Stimulated activated CD4-positive, alpha-beta T cell treated with anti-CD3 and anti-CD28 coated beads, Interleukin-4, amount 100 ng/mL, for 48 hours (primary cell): Measurements from ENCODE around the gene NRBF2.
"Not testable (repeated sequence)": the region's sequence is repeated elsewhere in the genome, so short reads cannot be mapped to it uniquely, and the experiment has no call there.

Experiments used
- DNase-seq, 2 donors: peaks; one replicate each; pipeline ENCODE4 v3.0.0-alpha.2; 2020; ENCODE audit warnings: low read depth in 2 of 2

The NRBF2 gene

DNA sequence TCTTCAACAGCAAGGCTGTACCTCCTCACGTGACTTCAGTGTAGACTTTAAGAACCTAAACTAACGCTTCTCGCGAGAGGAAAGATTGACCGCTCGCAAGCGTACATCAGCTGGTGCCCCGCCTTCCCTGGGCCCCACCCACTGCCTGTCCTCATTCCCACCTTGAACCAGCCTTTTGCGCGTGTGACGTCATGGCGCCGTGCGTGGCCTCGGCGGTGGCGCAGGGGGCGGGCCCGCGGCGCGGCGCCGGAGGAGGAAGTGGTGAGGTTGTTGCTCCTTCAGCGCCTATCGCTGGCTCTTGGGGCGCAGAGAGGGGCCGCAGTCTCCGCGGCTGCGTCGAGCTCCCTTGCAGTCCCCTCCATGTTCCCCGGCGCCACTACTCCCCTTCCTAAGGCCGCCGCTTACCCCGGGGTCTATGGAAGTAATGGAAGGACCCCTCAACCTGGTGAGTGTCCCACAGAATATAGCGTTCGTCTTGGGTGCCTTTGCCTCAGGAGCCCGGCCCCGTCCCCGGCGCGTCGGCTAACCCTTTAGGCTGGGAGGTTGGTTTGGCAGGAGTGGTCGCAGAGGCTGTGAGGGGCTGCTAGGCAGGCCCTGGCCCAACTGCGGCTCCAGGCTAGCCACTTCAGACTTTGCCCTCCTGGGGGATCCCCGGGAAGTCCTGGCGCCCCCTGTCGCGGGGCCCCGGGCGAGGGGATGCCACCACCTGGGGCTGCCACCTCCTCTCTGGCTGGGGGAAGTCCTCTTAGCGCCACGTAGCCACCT lies at the start of gene NRBF2:
NRBF2 (plus strand) TSS at position 273 of the 765 bp plus-strand sequence; CDS start at position 416, 143 bp downstream.
- peak; percentile 96 to 97 for DNase-seq

DNA sequence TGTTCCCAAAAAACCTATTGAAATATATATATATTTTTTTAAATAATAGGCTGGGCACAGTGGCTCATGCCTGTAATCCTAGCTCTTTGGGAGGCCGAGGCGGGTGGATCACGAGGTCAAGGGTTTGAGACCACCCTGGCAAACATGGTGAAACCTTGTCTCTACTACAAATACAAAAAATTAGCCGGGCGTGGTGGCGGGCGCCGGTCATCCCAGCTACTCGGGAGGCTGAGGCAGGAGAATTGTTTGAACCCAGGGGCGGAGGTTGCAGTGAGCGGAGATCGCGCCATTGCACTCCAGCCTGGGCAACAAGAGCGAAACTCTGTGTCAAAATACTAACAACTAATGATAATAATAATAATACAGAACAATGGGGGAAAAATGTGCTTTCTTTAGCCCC lies 49.7 kb upstream of the NRBF2 start:
- DNase-seq = not testable (repeated sequence)

GRCh38 chr10:63083904-63084689 lies 49.0 kb upstream of the NRBF2 start:
- DNase-seq = peak; percentile 15 to 22

DNA sequence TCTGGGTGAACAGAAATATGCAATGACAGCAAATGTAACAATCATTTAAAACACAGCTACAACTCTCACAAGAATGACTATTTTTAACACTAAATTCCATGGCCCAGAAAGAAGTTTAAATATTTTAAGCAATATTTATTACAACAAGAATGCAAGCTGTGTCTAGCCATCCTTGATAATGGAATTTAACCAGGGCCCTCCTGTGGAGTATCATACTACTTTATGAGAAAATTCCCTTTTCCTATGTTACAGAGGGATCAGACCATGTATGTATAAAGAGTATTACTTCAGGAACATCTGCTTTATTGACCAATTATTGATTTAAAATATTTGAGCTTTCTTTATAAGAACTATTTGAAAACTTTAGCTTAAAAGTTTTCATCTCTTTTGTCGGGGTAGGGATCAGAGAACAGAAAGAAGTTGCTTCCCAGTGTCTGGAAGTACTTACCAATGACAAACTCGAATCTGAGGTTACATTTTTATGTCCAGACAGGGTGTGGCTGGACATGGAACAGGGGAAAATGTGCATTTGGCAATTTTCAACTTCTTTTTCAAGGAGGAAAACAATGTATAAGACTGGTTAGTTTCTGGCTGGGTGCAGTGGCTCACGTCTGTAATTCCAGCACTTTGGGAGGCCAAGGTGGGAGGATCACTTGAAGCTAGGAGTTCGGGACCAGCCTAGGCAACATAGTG lies 48.3 kb upstream of the NRBF2 start:
- no peak for DNase-seq

GRCh38 chr10:63093227-63093626 lies 39.9 kb upstream of the NRBF2 start:
- DNase-seq = no peak

GRCh38 chr10:63094405-63094804 lies 38.7 kb upstream of the NRBF2 start:
- DNase-seq = no peak

DNA sequence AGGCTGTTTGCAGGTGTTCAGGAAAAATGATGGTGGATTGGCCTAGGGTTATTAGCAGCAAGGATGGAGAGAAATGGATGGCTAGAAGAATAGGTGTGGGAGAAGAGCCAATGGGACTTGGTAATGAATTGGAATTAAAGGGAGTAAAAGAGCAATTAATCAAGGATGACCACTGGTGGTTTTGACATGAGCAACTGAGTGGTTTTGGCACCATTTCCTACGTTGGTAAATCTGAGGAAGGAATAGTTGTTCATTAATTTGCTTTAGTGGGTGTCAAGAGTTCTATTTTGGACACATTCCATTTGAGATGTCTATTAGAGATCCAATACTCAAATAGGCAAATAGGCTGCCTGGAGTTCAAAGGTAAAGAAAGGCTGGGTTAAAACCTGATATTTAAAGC lies 38.2 kb upstream of the NRBF2 start:
- no peak for DNase-seq

DNA sequence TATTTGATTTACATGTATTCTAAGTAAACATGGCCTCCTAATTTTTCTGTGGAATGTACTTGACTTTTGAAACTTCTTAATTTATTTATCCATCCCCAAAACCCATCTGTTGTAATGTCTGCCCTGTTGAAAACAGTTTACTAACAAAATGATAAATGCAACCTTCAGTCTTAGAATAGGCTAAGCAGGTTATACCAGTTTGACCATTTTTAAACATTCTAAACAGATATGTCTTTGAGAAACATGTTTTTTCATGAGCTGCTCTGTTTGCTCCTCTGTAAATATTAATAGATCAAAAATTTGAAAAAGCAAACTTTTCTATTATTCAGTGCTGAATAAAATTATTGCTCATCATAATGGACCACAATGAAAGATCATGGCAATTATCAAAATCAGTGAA lies 33.4 kb upstream of the NRBF2 start:
- DNase-seq = no peak

- not testable (repeated sequence) for DNase-seq
These were observed 32.0 kb upstream of the NRBF2 start for GRCh38 chr10:63101091-63101490.

DNA sequence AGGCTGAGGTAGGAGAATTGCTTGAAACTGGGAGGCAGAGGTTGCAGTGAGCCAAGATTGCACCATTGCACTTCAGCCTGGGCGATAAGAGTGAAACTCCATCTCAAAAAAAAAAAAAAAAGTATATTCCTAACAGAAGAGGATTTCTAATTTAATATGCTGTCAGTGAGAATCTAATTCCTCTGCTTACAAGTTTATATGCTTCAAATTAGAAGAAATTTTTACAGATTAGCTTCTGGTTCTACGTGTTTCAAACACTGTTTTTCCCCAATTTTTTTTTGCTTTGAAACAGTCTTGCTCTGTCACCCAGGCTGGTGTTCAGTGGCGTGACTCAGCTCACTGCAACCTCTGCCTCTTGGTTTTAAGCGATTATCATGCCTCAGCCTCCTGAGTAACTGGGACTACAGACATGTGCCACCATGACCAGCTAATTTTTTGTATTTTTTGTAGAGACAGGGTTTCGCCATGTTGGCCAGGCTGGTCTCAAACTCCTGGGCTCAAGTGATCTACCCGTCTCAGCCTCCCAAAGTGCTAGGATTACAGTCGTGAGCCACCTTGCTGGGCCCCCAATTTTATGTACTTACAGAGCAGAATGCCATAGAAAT lies 30.7 kb upstream of the NRBF2 start:
- not testable (repeated sequence) for DNase-seq

DNA sequence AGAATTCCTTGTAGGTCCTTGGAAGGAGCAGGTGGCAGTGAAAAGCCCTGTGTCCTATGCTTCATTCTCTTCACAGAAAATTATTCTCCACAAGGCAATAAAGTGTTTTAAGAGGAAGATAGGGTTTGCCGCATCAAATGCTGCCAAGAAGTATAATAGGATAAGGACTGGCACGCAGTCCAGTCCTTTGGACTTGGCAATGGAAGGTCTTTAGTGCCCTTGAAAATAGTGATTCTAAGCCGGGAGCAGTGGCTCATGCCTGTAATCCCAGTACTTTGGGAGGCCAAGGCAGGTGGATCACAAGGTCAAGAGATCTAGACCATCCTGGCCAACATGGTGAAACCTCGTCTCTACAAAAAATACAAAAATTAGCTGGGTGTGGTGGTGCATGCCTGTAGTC lies 29.9 kb upstream of the NRBF2 start:
- not testable (repeated sequence) for DNase-seq

DNA sequence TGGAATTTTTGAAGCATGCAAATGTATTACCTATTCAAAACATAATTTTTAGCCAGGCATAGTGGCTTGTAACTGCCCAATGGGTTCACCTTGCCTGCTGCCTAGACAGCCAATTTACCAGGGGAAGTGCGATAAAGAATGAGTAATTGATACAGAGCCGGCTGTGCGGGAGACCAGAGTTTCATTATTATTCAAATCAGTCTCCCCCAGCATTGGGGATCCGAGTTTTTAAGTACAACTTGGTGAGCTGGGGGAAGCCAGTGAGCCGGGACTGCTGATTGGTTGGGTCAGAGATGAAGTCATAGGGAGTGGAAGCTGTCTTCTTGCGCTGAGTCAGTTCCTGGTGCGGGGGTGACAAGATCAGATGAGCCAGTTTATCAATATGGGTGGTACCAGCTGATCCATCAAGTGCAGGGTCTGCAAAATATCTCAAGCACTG lies 29.1 kb upstream of the NRBF2 start:
- peak; percentile 12 to 55 for DNase-seq

DNA sequence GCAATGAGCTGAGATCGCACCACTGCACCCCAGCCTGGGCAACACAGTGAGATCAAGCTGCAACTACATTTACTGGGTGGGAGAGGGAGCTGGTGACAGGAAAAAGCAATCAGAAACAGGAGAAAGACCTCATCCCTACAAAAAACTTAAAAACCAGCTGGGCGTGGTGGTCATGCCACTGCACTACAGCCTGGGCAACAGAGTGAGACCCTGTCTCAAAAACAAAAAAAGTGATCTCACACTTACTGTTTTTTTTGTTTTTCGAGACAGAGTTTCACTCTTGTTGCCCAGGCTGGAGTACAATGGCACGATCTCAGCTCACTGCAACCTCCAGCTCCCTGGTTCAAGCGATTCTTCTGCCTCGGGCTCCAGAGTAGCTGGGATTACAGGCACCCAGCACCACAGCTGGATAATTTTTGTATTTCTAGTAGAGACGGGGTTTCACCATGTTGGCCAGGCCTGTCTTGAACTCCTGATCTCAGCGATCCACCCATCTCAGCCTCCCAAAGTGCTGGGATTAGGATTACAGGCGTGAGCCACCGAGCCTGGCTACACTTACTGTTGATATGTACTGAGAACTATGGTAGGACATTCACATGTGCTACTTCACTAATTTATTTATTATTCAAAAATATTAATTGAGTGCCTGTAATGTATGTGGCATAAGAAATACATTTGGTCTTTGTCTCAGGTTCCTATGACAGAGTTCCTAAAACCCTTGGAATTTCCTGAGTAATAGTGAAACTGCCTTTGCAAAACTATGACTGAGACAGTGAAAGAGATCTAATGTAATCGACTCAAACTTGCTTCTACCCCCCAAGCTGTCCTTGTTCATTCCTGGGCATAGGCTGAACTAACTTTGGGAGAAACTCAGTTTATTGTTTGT lies 27.7 kb upstream of the NRBF2 start:
- no peak for DNase-seq

- no peak for DNase-seq
These were observed 26.9 kb upstream of the NRBF2 start for GRCh38 chr10:63106111-63106755.

GRCh38 chr10:63107943-63108437 lies 25.1 kb upstream of the NRBF2 start:
- DNase-seq = no peak

DNA sequence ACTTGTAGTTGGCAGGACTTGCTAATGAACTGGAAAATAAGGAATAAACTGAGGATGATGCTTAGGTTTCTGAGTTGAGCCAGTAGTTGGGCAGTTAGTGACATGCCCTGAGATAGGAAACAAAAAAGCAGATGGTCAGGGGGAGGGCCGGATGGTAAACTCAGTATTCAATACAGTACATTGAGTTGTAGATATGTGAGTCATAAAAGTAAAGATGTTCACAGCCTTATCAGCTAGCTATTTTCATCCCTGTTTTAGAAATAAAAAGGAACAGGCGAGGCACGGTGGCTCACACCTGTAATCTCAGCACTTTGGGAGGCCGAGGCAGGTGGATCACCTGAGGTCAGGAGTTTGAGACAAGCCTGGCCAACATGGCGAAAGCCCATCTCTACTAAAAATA lies 22.2 kb upstream of the NRBF2 start:
- DNase-seq = no peak

GRCh38 chr10:63114031-63114814 lies 18.9 kb upstream of the NRBF2 start:
- no peak for DNase-seq

DNA sequence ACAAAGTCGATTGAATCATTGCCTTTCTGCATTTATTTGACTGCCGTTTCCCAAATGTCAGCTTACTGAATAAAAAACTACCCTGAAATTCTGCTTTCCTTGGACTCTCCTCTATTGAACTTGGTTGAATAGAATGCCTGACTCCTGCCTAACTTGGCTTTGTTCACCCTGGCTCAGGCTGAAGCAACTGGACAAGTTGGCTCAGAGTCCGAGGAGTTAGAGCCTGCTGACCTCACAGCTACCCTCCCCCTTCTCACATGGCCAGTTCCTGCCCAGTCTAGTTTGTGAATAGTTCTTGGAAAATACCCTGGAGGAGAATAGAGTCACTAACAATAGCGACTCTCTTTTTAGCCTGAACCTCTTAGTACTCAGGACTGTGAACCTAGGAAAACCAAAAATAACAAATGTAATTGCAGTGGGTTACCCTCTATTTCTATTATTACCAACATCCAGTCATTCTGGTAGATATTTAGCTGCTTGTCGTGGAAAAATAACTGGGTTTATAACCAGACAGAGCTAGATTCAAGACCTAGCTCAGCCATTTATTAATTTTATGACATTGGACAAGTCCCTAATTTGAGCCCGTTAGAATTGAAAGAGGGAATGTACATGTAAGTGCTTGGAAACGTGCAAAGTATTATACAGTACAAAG lies 17.3 kb upstream of the NRBF2 start:
- DNase-seq = no peak
